Endodermal cell (in vitro differentiated cells): Measurements from ENCODE around the gene HRH1. TPM values are rescaled to one million over a fixed set of nuclear protein-coding genes. Genes with fewer than 3 reads are reported as not detected.
"Not testable (repeated sequence)": the region's sequence is repeated elsewhere in the genome, so short reads cannot be mapped to it uniquely, and the experiment has no call there.

Source experiments
- DNase-seq: peaks from one replicate; pipeline ENCODE4 v3.0.0-alpha.2; 2017
- H3K27ac ChIP-seq: 2 replicates; pipeline ENCODE4 v1.5.1; 2013; ENCODE audit warnings: mild to moderate bottlenecking, low read depth, low read length, moderate library complexity
- H3K27me3 ChIP-seq: 2 replicates; pipeline ENCODE4 v1.6.1; 2013; ENCODE audit warnings: mild to moderate bottlenecking, low read length, moderate library complexity; ENCODE audit not compliant: insufficient read depth, control insufficient read depth, poor library complexity, severe bottlenecking
- H3K36me3 ChIP-seq: 2 replicates; pipeline ENCODE4 v1.7.0; 2013; ENCODE audit warnings: mild to moderate bottlenecking, low read length, moderate library complexity; ENCODE audit not compliant: control insufficient read depth, insufficient read depth
- H3K4me1 ChIP-seq: one replicate; pipeline ENCODE4 v1.7.0; 2013; ENCODE audit warnings: low read length; ENCODE audit not compliant: control insufficient read depth, insufficient read depth
- H3K4me3 ChIP-seq: 2 replicates; pipeline ENCODE4 v1.5.1; 2013; ENCODE audit warnings: mild to moderate bottlenecking, low read length, moderate library complexity
- H3K9ac ChIP-seq: 2 replicates; pipeline ENCODE4 v1.6.1; 2013; ENCODE audit warnings: mild to moderate bottlenecking, low read length, moderate library complexity; ENCODE audit not compliant: poor library complexity, severe bottlenecking; ENCODE audit errors: extremely low read depth
- H3K9me3 ChIP-seq: 2 replicates; pipeline ENCODE4 v1.6.1; 2013; ENCODE audit warnings: mild to moderate bottlenecking, low read length, moderate library complexity; ENCODE audit not compliant: control insufficient read depth
- H3K27ac Mint-ChIP-seq: 2 replicates; pipeline ENCODE4 v1.8.0; 2020; ENCODE audit warnings: mixed read lengths
- H3K27me3 Mint-ChIP-seq: 2 replicates; pipeline ENCODE4 v1.8.0; 2021; ENCODE audit warnings: mild to moderate bottlenecking, mixed read lengths; ENCODE audit not compliant: insufficient read depth
- H3K36me3 Mint-ChIP-seq: 2 replicates; pipeline ENCODE4 v1.8.0; 2020; ENCODE audit warnings: low read depth, mixed read lengths
- H3K4me1 Mint-ChIP-seq: 2 replicates; pipeline ENCODE4 v1.8.0; 2020; ENCODE audit warnings: mixed read lengths
- H3K4me3 Mint-ChIP-seq: 2 replicates; pipeline ENCODE4 v1.8.0; 2020; ENCODE audit warnings: mild to moderate bottlenecking, moderate library complexity, mixed read lengths
- H3K9me3 Mint-ChIP-seq: 2 replicates; pipeline ENCODE4 v1.8.0; 2020; ENCODE audit warnings: mild to moderate bottlenecking, mixed read lengths
- CTCF ChIP-seq: fragments of 200-600 bp; sonication (generic); conservative IDR thresholded peaks from 2 replicates; pipeline ENCODE4 v1.5.0; 2021; ENCODE audit warnings: antibody characterized with exemption, mild to moderate bottlenecking
- WGBS, 2 experiments: methylation state at CpG; one replicate each; pipeline versions ENCODE4 v1.1.5 to v1.1.7; 2013; ENCODE audit warnings: missing lambda C conversion rate in 2 of 2, mixed read lengths in 1 of 2; ENCODE audit not compliant: insufficient coverage in 1 of 2, insufficient read length in 1 of 2; 5-methylcytosine and 5-hydroxymethylcytosine counted together
- total RNA-seq, 2 donors: library from RNA; stranded (reverse); fragmentation: NEBNext Ultra II Directional in 1 of 2; extraction: Animal tissue kit (Norgen Biotek cat#: 25700) in 1 of 2; gene quantifications; 2 replicates in 1 of 2; 3 replicates in 1 of 2; pipeline ENCODE4 v1.2.1, GENCODE V29; 2021

Gene HRH1
- total RNA-seq, 2 donors from 2014 or later, result 0.13 TPM; not detected in 1

DNA sequence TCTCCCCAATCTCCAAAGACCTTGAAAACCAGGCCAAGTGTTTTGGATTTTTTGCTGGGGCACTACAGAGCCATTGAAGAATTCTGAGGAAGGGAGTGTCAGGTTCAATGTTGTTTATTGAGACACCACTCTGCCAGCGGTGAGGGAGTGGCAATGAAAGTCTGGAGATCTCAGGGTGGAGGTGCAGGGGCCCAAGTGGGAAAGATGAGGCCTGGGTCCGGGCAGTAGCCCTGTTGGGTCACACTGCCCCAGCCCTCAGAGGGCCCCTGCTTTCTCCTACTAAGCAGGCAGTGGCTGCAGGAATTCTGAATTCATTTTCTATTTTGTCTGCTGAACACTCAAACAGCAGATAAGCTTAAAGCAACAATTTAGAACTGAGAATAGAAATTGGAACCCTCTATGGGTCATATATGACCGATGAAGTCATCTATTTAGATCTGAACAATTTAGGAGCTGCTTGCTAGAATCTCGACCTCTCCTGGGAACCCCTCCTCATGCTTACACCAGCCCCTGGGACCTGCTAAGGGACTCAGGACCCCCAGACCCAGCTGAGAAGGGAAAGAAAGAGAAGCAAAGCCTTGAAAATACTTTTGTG lies 17.9 kb downstream of the HRH1 start:
- Mint-ChIP-seq H3K4me1 (peaks cover 4% of the 10 kb centered on the region), H3K36me3 (no peaks in the 10 kb centered on the region), H3K27ac (no peak overlapping the region), H3K9me3 (no peaks in the 10 kb centered on the region), H3K4me3 (no peak overlapping the region), H3K27me3 (peaks cover 5% of the 10 kb centered on the region)
- no peaks in the 10 kb centered on the region for H3K4me1 ChIP-seq
- 88 to 92% methylated on average over 3 to 4 of the region's 4 CpGs for WGBS, 2 experiments
- DNase-seq, result no peak
- no peak for TF ChIP-seq CTCF
- H3K27ac ChIP-seq, result no peak overlapping the region
- no peak overlapping the region for H3K4me3 ChIP-seq
- H3K36me3 ChIP-seq, result no peaks in the 10 kb centered on the region
- H3K9ac ChIP-seq, result no peak overlapping the region
- H3K27me3 ChIP-seq, result no peaks in the 10 kb centered on the region
- no peaks in the 10 kb centered on the region for H3K9me3 ChIP-seq

- no peak for DNase-seq
- no peak for TF ChIP-seq CTCF
- Histone ChIP-seq H3K9me3 (no peaks in the 10 kb centered on the region), H3K4me3 (no peak overlapping the region), H3K9ac (no peak overlapping the region), H3K36me3 (no peaks in the 10 kb centered on the region), H3K4me1 (no peaks in the 10 kb centered on the region), H3K27me3 (no peaks in the 10 kb centered on the region), H3K27ac (no peak overlapping the region)
- H3K9me3 Mint-ChIP-seq, result no peaks in the 10 kb centered on the region
- peaks cover 4% of the 10 kb centered on the region for H3K4me1 Mint-ChIP-seq
- WGBS, 2 experiments, result 94 to 100% methylated on average over 2 to 4 of the region's 4 CpGs
- H3K4me3 Mint-ChIP-seq, result no peak overlapping the region
- no peaks in the 10 kb centered on the region for H3K36me3 Mint-ChIP-seq
- H3K27ac Mint-ChIP-seq, result no peak overlapping the region
- peaks cover 6% of the 10 kb centered on the region for H3K27me3 Mint-ChIP-seq
Observed at GRCh38 chr3:11173828-11174465, 19.7 kb downstream of the HRH1 start.

- no peak for DNase-seq
- H3K36me3 Mint-ChIP-seq, result no peaks in the 10 kb centered on the region
- H3K27ac ChIP-seq, result no peak overlapping the region
- no peak overlapping the region for H3K27ac Mint-ChIP-seq
- no peak for TF ChIP-seq CTCF
- no peaks in the 10 kb centered on the region for H3K4me1 Mint-ChIP-seq
- no peaks in the 10 kb centered on the region for H3K9me3 Mint-ChIP-seq
- no peak overlapping the region for H3K9ac ChIP-seq
- WGBS, 2 experiments, result 94 to 98% methylated on average over 6 to 8 of the region's 8 CpGs
- H3K27me3 Mint-ChIP-seq, result peaks cover 1% of the 10 kb centered on the region
- no peak overlapping the region for H3K4me3 Mint-ChIP-seq
- no peaks in the 10 kb centered on the region for H3K4me1 ChIP-seq
- no peaks in the 10 kb centered on the region for H3K27me3 ChIP-seq
- no peaks in the 10 kb centered on the region for H3K36me3 ChIP-seq
- H3K9me3 ChIP-seq, result no peaks in the 10 kb centered on the region
- H3K4me3 ChIP-seq, result no peak overlapping the region
Observed at GRCh38 chr3:11178421-11178820, 24.1 kb downstream of the HRH1 start.

- H3K9me3 Mint-ChIP-seq, H3K9me3 ChIP-seq, H3K27ac ChIP-seq, H3K27ac Mint-ChIP-seq, H3K4me1 Mint-ChIP-seq, H3K4me3 ChIP-seq, H3K4me3 Mint-ChIP-seq, DNase-seq, H3K9ac ChIP-seq, H3K27me3 Mint-ChIP-seq, H3K4me1 ChIP-seq, H3K27me3 ChIP-seq, H3K36me3 Mint-ChIP-seq, H3K36me3 ChIP-seq: not testable (repeated sequence)
- WGBS, 2 experiments, result 92% methylated on average over 12 to 15 of the region's 15 CpGs
Observed at GRCh38 chr3:11184328-11184969, 30.2 kb downstream of the HRH1 start.
